Activated B cell treated with CpG ODN at 0.5 μM for 24 hours (primary cell): ENCODE measurements around the gene TET1. TPM values are rescaled to one million over a fixed set of nuclear protein-coding genes. Genes with fewer than 3 reads are reported as not detected.

ENCODE experiments used
- ATAC-seq: fragments of 200-7000 bp; cut with Tn5 transposase; one replicate; pipeline ENCODE4 v1.10.0; 2021; ENCODE audit warnings: low read depth, mild to moderate bottlenecking, moderate library complexity
- CTCF ChIA-PET: fragments of 350-600 bp; sonication (Branson Sonifier 250); formaldehyde crosslinking; loops from one replicate; lab custom pipeline; 2021; ENCODE audit warnings: antibody characterized with exemption; lab: Charles Lee
- POLR2A ChIA-PET: fragments of 350-600 bp; sonication (Branson Sonifier 250); formaldehyde crosslinking; loops from one replicate; lab custom pipeline; 2021; ENCODE audit warnings: antibody characterized with exemption; lab: Charles Lee
- DNase-seq: peaks from one replicate; pipeline ENCODE4 v3.0.0; 2022
- H3K27ac Mint-ChIP-seq: one replicate; pipeline ENCODE4 v1.8.0; 2020; ENCODE audit warnings: mixed read lengths
- H3K27me3 Mint-ChIP-seq: one replicate; pipeline ENCODE4 v1.8.0; 2021; ENCODE audit warnings: mixed read lengths
- H3K36me3 Mint-ChIP-seq: one replicate; pipeline ENCODE4 v1.8.0; 2021; ENCODE audit warnings: low read depth, mixed read lengths
- H3K4me1 Mint-ChIP-seq: one replicate; pipeline ENCODE4 v1.8.0; 2021; ENCODE audit warnings: mixed read lengths
- H3K4me3 Mint-ChIP-seq: one replicate; pipeline ENCODE4 v1.8.0; 2020; ENCODE audit warnings: mild to moderate bottlenecking, mixed read lengths
- H3K9me3 Mint-ChIP-seq: one replicate; pipeline ENCODE4 v1.8.0; 2020; ENCODE audit warnings: mixed read lengths
- CTCF ChIP-seq: fragments of 200-600 bp; IDR thresholded peaks from one replicate; pipeline ENCODE4 v1.8.0; 2022; ENCODE audit warnings: antibody characterized with exemption, mild to moderate bottlenecking
- intact Hi-C: fragments of 100-400 bp; cut with micrococcal nuclease; formaldehyde crosslinking; loops from one replicate; pipeline ENCODE4 v1.15.1; 2024
- total RNA-seq: library from RNA; stranded (reverse); gene quantifications from 2 replicates; pipeline ENCODE4 v1.2.3, GENCODE V29; 2022

Gene TET1
- total RNA-seq, 1 donor from 2014 or later: 0.69 TPM

DNA sequence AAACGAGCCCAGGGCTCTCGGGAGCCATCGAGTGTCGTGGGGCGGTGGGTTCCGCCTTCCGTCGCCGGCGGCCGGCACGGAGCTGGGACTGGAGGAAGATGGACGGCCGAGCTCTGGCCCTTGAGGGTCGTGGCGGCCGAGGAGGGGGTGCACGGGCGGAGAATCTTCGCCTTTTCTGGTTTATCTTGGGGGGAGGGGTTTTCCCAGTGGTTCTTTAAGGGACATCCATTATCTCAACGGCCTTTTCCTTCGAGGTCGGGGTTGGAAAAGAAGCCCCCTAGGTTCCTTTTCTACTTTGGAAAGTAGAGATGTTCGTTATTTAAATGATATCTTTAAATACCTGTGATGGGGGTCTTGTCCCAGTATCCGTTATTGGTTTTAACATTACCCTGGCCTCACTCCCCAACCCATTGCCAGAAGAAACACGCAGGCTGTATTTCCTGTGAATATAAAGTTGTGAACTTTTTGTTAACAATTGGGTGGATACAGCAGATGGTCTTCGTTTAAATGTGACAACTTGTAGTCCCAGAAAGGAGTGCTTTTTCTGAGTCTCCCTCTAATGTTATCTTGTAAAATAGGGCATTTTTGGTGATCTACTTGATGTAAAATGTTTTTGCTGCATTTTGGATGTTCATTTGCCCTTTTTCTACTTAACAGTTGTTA, 161.7 kb downstream of the TET1 start:
- ChIA-PET CTCF (no interaction called here), POLR2A (interaction anchor here (0.7 to 2.5 kb wide), 11 partner anchors 39 to 647 kb away, joined by 3 to 11 read pairs (median 4); partner anchors contain the start of genes DDX21, DNA2, HERC4 and HNRNPH3)
- Mint-ChIP-seq H3K36me3 (peaks cover 45% of the 10 kb centered on the region), H3K27me3 (no peaks in the 10 kb centered on the region), H3K9me3 (no peaks in the 10 kb centered on the region), H3K4me3 (peak overlapping the region; percentile 92), H3K27ac (peak overlapping the region; percentile 98), H3K4me1 (peaks cover 16% of the 10 kb centered on the region)
- ATAC-seq: no peak
- no peak for DNase-seq
- intact Hi-C loops: loop anchor here (1.0 to 5.0 kb wide), 14 partner anchors 122 to 1425 kb away; partner anchors contain the start of genes DDX21, DDX50, HERC4 and HNRNPH3
- TF ChIP-seq CTCF: no peak

- H3K36me3 Mint-ChIP-seq: peaks cover 71% of the 10 kb centered on the region
- no peak for ATAC-seq
- no peaks in the 10 kb centered on the region for H3K27me3 Mint-ChIP-seq
- H3K9me3 Mint-ChIP-seq: no peaks in the 10 kb centered on the region
- no peak for TF ChIP-seq CTCF
- no peak overlapping the region for H3K27ac Mint-ChIP-seq
- CTCF ChIA-PET: no interaction called here
- no peak overlapping the region for H3K4me3 Mint-ChIP-seq
- H3K4me1 Mint-ChIP-seq: peaks cover 16% of the 10 kb centered on the region
- intact Hi-C loops: no loop called here
- no peak for DNase-seq
- POLR2A ChIA-PET: interaction anchor here (0.7 kb wide), 1 partner anchor 405 kb away, joined by 4 read pairs; no protein-coding TSS in a partner anchor
These were observed 164.9 kb downstream of the TET1 start for GRCh38 chr10:68725016-68725415.

GRCh38 chr10:68727146-68727545, 167.0 kb downstream of the TET1 start:
- intact Hi-C loops: no loop called here
- H3K27me3 Mint-ChIP-seq: no peaks in the 10 kb centered on the region
- H3K27ac Mint-ChIP-seq: no peak overlapping the region
- TF ChIP-seq CTCF: no peak
- no peak for DNase-seq
- POLR2A ChIA-PET: no interaction called here
- H3K36me3 Mint-ChIP-seq: peaks cover 75% of the 10 kb centered on the region
- no peak for ATAC-seq
- H3K4me1 Mint-ChIP-seq: peaks cover 8% of the 10 kb centered on the region
- H3K9me3 Mint-ChIP-seq: no peaks in the 10 kb centered on the region
- CTCF ChIA-PET: no interaction called here
- H3K4me3 Mint-ChIP-seq: no peak overlapping the region

DNA sequence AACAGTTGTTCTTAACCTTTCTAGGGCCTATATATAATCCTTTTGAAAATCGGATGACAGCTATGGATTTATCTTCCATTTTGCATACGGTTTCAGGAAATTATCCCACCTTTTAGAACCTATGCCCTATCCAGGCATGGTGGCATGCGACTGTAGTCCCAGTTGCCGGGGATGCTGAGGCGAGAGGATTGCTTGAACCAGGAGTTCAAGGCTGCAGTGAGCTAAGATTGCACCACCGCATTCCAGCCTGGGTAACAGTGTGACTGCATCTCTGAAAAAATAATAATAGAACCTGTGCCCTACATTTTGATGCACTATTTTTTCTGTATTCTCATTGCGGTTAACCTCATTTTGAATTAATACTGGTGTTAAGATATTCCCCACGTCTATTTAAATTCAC, 172.5 kb downstream of the TET1 start:
- CTCF ChIA-PET: no interaction called here
- Mint-ChIP-seq H3K36me3 (peaks cover 78% of the 10 kb centered on the region), H3K27me3 (no peaks in the 10 kb centered on the region), H3K9me3 (no peaks in the 10 kb centered on the region), H3K4me3 (no peak overlapping the region), H3K4me1 (no peaks in the 10 kb centered on the region), H3K27ac (no peak overlapping the region)
- intact Hi-C loops: no loop called here
- TF ChIP-seq CTCF: no peak
- ATAC-seq (no peak), DNase-seq (no peak)
- POLR2A ChIA-PET: no interaction called here

DNA sequence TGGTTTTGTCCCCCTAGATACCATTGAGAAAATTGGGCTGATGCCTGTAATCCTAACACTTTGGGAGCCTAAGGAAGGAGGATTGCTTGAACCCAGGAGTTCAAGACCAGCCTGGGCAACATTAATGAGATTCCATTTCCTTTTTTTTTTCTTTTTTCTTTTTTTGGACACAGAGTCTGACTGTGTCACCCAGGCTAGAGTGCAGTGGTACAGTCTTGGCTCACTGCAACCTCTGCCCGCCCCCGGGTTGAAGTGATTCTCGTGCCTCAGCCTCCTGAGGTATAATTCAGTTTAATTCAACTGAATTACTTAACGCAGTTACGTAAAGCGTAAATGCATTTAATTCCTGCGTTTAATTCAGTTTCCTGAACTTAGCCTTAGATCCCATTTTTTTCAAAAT, 174.2 kb downstream of the TET1 start:
- no peak for DNase-seq
- no peaks in the 10 kb centered on the region for H3K27me3 Mint-ChIP-seq
- no peaks in the 10 kb centered on the region for H3K9me3 Mint-ChIP-seq
- H3K27ac Mint-ChIP-seq: no peak overlapping the region
- peaks cover 80% of the 10 kb centered on the region for H3K36me3 Mint-ChIP-seq
- intact Hi-C loops: no loop called here
- ChIA-PET POLR2A (no interaction called here), CTCF (no interaction called here)
- no peaks in the 10 kb centered on the region for H3K4me1 Mint-ChIP-seq
- no peak for ATAC-seq
- TF ChIP-seq CTCF: no peak
- H3K4me3 Mint-ChIP-seq: no peak overlapping the region
